Common myeloid progenitor, CD34-positive (primary cell): ENCODE measurements around the gene NR2F6.

ENCODE experiments used
- CTCF ChIA-PET: fragments of 350-600 bp; sonication (Branson Sonifier 250); formaldehyde crosslinking; loops from one replicate; lab custom pipeline; 2021; ENCODE audit warnings: antibody characterized with exemption; lab: Charles Lee
- POLR2A ChIA-PET: fragments of 350-600 bp; sonication (Branson Sonifier 250); formaldehyde crosslinking; loops from one replicate; lab custom pipeline; 2021; ENCODE audit warnings: antibody characterized with exemption; lab: Charles Lee
- DNase-seq, 3 donors: peaks; one replicate each; pipeline versions ENCODE4 v3.0.0 to v3.0.0-alpha.2; 2013
- H3K27ac ChIP-seq, 2 experiments: 1 replicate in 1 of 2; 2 replicates in 1 of 2; pipeline ENCODE4 v1.7.0; 2013; ENCODE audit warnings: inconsistent platforms in 2 of 2, low read length in 2 of 2, mild to moderate bottlenecking in 2 of 2, low read depth in 1 of 2, moderate library complexity in 1 of 2; ENCODE audit not compliant: severe bottlenecking in 2 of 2, insufficient read depth in 1 of 2, poor library complexity in 1 of 2
- H3K27me3 ChIP-seq, 5 experiments: replicated peaks in 2 of 5; 1 replicate in 3 of 5; 2 replicates in 2 of 5; pipeline versions ENCODE4 v1.6.1 to v1.7.0; 2013; ENCODE audit warnings: low read length in 4 of 5, mild to moderate bottlenecking in 2 of 5, moderate library complexity in 2 of 5, inconsistent platforms in 1 of 5; ENCODE audit not compliant: insufficient read depth in 5 of 5, control insufficient read depth in 4 of 5
- H3K36me3 ChIP-seq, 4 experiments: 1 replicate in 2 of 4; 2 replicates in 2 of 4; pipeline versions ENCODE4 v1.6.1 to v1.7.0; 2013; ENCODE audit warnings: low read length in 3 of 4, control low read depth in 1 of 4, mild to moderate bottlenecking in 1 of 4; ENCODE audit not compliant: control insufficient read depth in 4 of 4, insufficient read depth in 4 of 4
- H3K4me1 ChIP-seq, 4 experiments: 1 replicate in 3 of 4; 2 replicates in 1 of 4; pipeline versions ENCODE4 v1.6.1 to v1.7.1; 2013; ENCODE audit warnings: low read length in 3 of 4, mild to moderate bottlenecking in 3 of 4, control low read depth in 1 of 4, inconsistent platforms in 1 of 4, moderate library complexity in 1 of 4; ENCODE audit not compliant: control insufficient read depth in 4 of 4, insufficient read depth in 4 of 4; ENCODE audit errors: control extremely low read depth in 1 of 4
- H3K4me3 ChIP-seq, 7 experiments: 1 replicate in 4 of 7; 2 replicates in 3 of 7; pipeline versions ENCODE4 v1.5.1 to v1.7.0; 2013; ENCODE audit warnings: mild to moderate bottlenecking in 7 of 7, low read length in 6 of 7, moderate library complexity in 6 of 7, inconsistent platforms in 2 of 7, low read depth in 2 of 7, control low read depth in 1 of 7; ENCODE audit not compliant: insufficient read depth in 4 of 7, control insufficient read depth in 1 of 7; ENCODE audit errors: extremely low read depth in 1 of 7
- H3K9me3 ChIP-seq, 5 experiments: 1 replicate in 4 of 5; 2 replicates in 1 of 5; pipeline versions ENCODE4 v1.6.1 to v1.7.1; 2013; ENCODE audit warnings: low read length in 4 of 5, mild to moderate bottlenecking in 2 of 5, inconsistent platforms in 1 of 5, low read depth in 1 of 5, moderate library complexity in 1 of 5; ENCODE audit not compliant: control insufficient read depth in 4 of 5, insufficient read depth in 2 of 5; ENCODE audit errors: control extremely low read depth in 1 of 5
- WGBS: methylation state at CpG from one replicate; pipeline ENCODE4 v1.1.5; 2013; ENCODE audit not compliant: insufficient coverage; 5-methylcytosine and 5-hydroxymethylcytosine counted together

NR2F6 gene

GRCh38 chr19:17286263-17286662 is 40.5 kb upstream of the NR2F6 start:
- ChIA-PET CTCF (interaction anchor here (0.8 to 17.5 kb wide), 2 partner anchors 23 to 25 kb away, joined by 3 to 183 read pairs; partner anchors contain the start of genes BABAM1, DDA1 and USHBP1), POLR2A (no interaction called here)
- Histone ChIP-seq H3K27me3 (no peaks in the 10 kb centered on the region), H3K36me3 (peaks cover 0 to 30% (median 9%) of the 10 kb centered on the region in 4 experiments), H3K4me3 (no peak overlapping the region), H3K9me3 (no peaks in the 10 kb centered on the region), H3K27ac (no peak overlapping the region), H3K4me1 (peaks cover 0 to 24% (median 17%) of the 10 kb centered on the region in 4 experiments)
- DNase-seq: no peak
- WGBS: 97% methylated on average over 11 of the region's 11 CpGs

GRCh38 chr19:17285415-17286135 is 39.9 kb upstream of the NR2F6 start:
- WGBS: 93% methylated on average over 17 of the region's 18 CpGs
- H3K36me3 ChIP-seq: peaks cover 0 to 30% (median 9%) of the 10 kb centered on the region in 4 experiments
- H3K9me3 ChIP-seq: no peaks in the 10 kb centered on the region
- H3K27ac ChIP-seq: no peak overlapping the region
- peaks cover 0 to 25% (median 18%) of the 10 kb centered on the region in 4 experiments for H3K4me1 ChIP-seq
- ChIA-PET CTCF (interaction anchor here (1.1 to 17.5 kb wide), 2 partner anchors 14 to 24 kb away, joined by 3 to 183 read pairs; partner anchors contain the start of genes BABAM1 and USHBP1), POLR2A (no interaction called here)
- no peaks in the 10 kb centered on the region for H3K27me3 ChIP-seq
- DNase-seq: no peak
- H3K4me3 ChIP-seq: no peak overlapping the region

GRCh38 chr19:17283504-17283996 is 37.8 kb upstream of the NR2F6 start:
- peak overlapping the region in 1 of 7 experiments; percentile 8 for H3K4me3 ChIP-seq
- peaks cover 0 to 20% (median 18%) of the 10 kb centered on the region in 4 experiments for H3K4me1 ChIP-seq
- ChIA-PET CTCF (interaction anchor here (0.6 to 17.5 kb wide), 14 partner anchors 8 to 998 kb away, joined by 3 to 183 read pairs (median 5); partner anchors contain the start of genes BABAM1, JUND, OCEL1 and USHBP1), POLR2A (no interaction called here)
- H3K36me3 ChIP-seq: peaks cover 0 to 39% (median 11%) of the 10 kb centered on the region in 4 experiments
- DNase-seq: no peak
- WGBS: 100% methylated on average over 3 of the region's 7 CpGs
- no peaks in the 10 kb centered on the region for H3K27me3 ChIP-seq
- H3K27ac ChIP-seq: no peak overlapping the region
- H3K9me3 ChIP-seq: no peaks in the 10 kb centered on the region

GRCh38 chr19:17282488-17283125 is 36.9 kb upstream of the NR2F6 start:
- peak; percentile 77 to 84 (median 82) for DNase-seq
- Histone ChIP-seq H3K9me3 (no peaks in the 10 kb centered on the region), H3K27ac (no peak overlapping the region), H3K4me3 (peak overlapping the region; percentile 19 to 74 (median 61)), H3K27me3 (no peaks in the 10 kb centered on the region), H3K4me1 (peaks cover 0 to 20% (median 18%) of the 10 kb centered on the region in 4 experiments), H3K36me3 (peaks cover 0 to 42% (median 13%) of the 10 kb centered on the region in 4 experiments)
- ChIA-PET CTCF (interaction anchor here (0.6 to 17.5 kb wide), 11 partner anchors 9 to 490 kb away, joined by 3 to 183 read pairs (median 10); partner anchors contain the start of genes BABAM1, OCEL1 and USHBP1), POLR2A (no interaction called here)
- WGBS: 3% methylated on average over 42 of the region's 45 CpGs

GRCh38 chr19:17281391-17282304 is 35.9 kb upstream of the NR2F6 start, which contains the start of gene ANKLE1:
TSS of gene ANKLE1 (plus strand) at chr19:17281901. CDS start at chr19:17281921, 20 bp downstream.
- H3K4me1 ChIP-seq: peaks cover 0 to 20% (median 18%) of the 10 kb centered on the region in 4 experiments
- no peaks in the 10 kb centered on the region for H3K9me3 ChIP-seq
- 6% methylated on average over 66 of the region's 75 CpGs for WGBS
- H3K27me3 ChIP-seq: no peaks in the 10 kb centered on the region
- H3K36me3 ChIP-seq: peaks cover 3 to 49% (median 22%) of the 10 kb centered on the region in 4 experiments
- CTCF ChIA-PET: interaction anchor here (0.6 to 17.5 kb wide), 9 partner anchors 10 to 213 kb away, joined by 3 to 183 read pairs (median 4); partner anchors contain the start of genes BABAM1, OCEL1 and USHBP1
- H3K27ac ChIP-seq: no peak within 1 kb of the TSS
- peak within 1 kb of the TSS; percentile 19 to 74 (median 61) for H3K4me3 ChIP-seq
- POLR2A ChIA-PET: no interaction called here
- peak in 2 of 3 donors; percentile 72 to 85 for DNase-seq

GRCh38 chr19:17279436-17279835 is 33.7 kb upstream of the NR2F6 start:
- no CpG with 5 or more reads among the region's 3 CpGs for WGBS
- Histone ChIP-seq H3K27me3 (no peaks in the 10 kb centered on the region), H3K9me3 (no peaks in the 10 kb centered on the region), H3K4me1 (peaks cover 0 to 20% (median 18%) of the 10 kb centered on the region in 4 experiments), H3K27ac (no peak overlapping the region), H3K4me3 (no peak overlapping the region), H3K36me3 (peaks cover 5 to 53% (median 33%) of the 10 kb centered on the region in 4 experiments)
- CTCF ChIA-PET: interaction anchor here (0.9 to 17.5 kb wide), 2 partner anchors 18 to 28 kb away, joined by 4 to 183 read pairs; partner anchors contain the start of genes BABAM1 and USHBP1
- no peak for DNase-seq
- POLR2A ChIA-PET: no interaction called here
